AG04450 (cell line): ENCODE measurements around the gene SUN2. TPM values are rescaled to one million over a fixed set of nuclear protein-coding genes. Genes with fewer than 3 reads are reported as not detected.

Experiments
- CTCF ChIA-PET: fragments of 300-600, 350-600 bp; formaldehyde crosslinking; extraction: SDS; loops from one replicate; lab custom pipeline; 2022; ENCODE audit warnings: antibody characterized with exemption, inconsistent platforms; lab: Charles Lee
- POLR2A ChIA-PET: fragments of 350-600 bp; formaldehyde crosslinking; extraction: SDS; loops from one replicate; lab custom pipeline; 2021; ENCODE audit warnings: antibody characterized with exemption, inconsistent platforms; lab: Yijun Ruan, JAX
- DNase-seq: peaks from one replicate; pipeline ENCODE4 v3.0.0-alpha.2; 2011; ENCODE audit warnings: low read depth, low spot score
- H3K27ac ChIP-seq: one replicate; pipeline ENCODE4 v1.5.1; 2012; ENCODE audit warnings: low read depth, low read length, control low read depth
- H3K27me3 ChIP-seq: one replicate; pipeline ENCODE4 v1.6.0; 2012; ENCODE audit warnings: low read length; ENCODE audit not compliant: control insufficient read depth, insufficient read depth
- H3K4me3 ChIP-seq: 2 replicates; pipeline ENCODE4 v1.5.1; 2011; ENCODE audit warnings: mild to moderate bottlenecking, low read depth, low read length, control low read depth
- H3K9me3 ChIP-seq: 2 replicates; pipeline ENCODE4 v1.5.1; 2012; ENCODE audit warnings: low read length; ENCODE audit not compliant: control insufficient read depth, insufficient read depth
- polyA plus RNA-seq: library from polyadenylated mRNA; depleted of rRNA; stranded (reverse); fragments of >200 nt; gene quantifications from 2 replicates; pipeline ENCODE4 v1.2.3, GENCODE V29; 2011
- TF ChIP-seq, protein P1 (sequence below): IDR thresholded peaks from 2 replicates; pipeline ENCODE4 v1.5.1; 2011; ENCODE audit warnings: low read depth, low read length, control low read depth, inconsistent platforms

SUN2 gene
- polyA plus RNA-seq, 1 experiment: 24.5 TPM

DNA sequence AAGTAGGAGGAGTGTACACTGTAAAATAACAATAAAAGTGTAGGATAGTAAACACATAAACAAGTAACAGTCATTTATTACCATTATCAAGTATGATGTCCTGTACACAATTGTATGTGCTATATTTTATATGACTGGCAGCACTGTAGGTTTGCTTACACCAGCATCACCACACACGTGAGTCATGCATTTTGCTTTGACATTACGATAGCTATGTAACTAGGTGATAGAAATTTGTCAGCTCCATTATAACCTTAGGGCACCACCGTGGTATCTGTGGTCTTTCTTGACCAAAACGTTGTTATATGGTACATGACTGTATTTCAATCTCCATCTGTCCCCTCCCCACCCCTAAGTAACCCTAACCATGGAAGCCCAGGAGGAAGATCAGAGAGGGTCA, 37.0 kb upstream of the SUN2 start:
- H3K4me3 ChIP-seq: peak overlapping the region; percentile 89
- POLR2A ChIA-PET: no interaction called here
- H3K27ac ChIP-seq: no peak overlapping the region
- no peaks in the 10 kb centered on the region for H3K9me3 ChIP-seq
- CTCF ChIA-PET: no interaction called here
- DNase-seq: no peak
- TF ChIP-seq, protein P1, sequence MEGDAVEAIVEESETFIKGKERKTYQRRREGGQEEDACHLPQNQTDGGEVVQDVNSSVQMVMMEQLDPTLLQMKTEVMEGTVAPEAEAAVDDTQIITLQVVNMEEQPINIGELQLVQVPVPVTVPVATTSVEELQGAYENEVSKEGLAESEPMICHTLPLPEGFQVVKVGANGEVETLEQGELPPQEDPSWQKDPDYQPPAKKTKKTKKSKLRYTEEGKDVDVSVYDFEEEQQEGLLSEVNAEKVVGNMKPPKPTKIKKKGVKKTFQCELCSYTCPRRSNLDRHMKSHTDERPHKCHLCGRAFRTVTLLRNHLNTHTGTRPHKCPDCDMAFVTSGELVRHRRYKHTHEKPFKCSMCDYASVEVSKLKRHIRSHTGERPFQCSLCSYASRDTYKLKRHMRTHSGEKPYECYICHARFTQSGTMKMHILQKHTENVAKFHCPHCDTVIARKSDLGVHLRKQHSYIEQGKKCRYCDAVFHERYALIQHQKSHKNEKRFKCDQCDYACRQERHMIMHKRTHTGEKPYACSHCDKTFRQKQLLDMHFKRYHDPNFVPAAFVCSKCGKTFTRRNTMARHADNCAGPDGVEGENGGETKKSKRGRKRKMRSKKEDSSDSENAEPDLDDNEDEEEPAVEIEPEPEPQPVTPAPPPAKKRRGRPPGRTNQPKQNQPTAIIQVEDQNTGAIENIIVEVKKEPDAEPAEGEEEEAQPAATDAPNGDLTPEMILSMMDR: no peak
- H3K27me3 ChIP-seq: no peaks in the 10 kb centered on the region

DNA sequence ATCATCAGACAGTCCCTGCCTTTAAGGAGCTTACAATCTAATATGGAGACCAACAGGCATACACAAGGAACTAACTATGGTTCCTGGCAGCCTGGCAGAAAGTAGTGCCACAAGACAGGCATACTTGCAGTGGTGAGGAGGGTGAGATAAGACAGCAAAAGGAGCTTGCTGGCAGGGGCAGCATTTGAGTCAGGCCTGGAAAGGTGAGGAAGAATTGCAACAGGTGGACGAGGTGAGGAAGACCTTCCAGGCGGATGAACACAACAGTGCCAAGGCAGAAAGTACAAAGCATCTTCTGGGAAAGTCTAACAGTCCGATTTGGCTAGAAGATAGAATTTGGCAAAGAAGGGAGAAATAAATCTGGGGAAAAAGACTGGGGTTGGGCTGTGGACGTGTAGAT, 33.8 kb upstream of the SUN2 start:
- TF ChIP-seq, protein P1: no peak
- ChIA-PET POLR2A (no interaction called here), CTCF (interaction anchor here (2.9 kb wide), 1 partner anchor 21 kb away, joined by 12 read pairs; no protein-coding TSS in a partner anchor)
- Histone ChIP-seq H3K4me3 (no peak overlapping the region), H3K9me3 (no peaks in the 10 kb centered on the region), H3K27ac (no peak overlapping the region), H3K27me3 (no peaks in the 10 kb centered on the region)
- DNase-seq: no peak

DNA sequence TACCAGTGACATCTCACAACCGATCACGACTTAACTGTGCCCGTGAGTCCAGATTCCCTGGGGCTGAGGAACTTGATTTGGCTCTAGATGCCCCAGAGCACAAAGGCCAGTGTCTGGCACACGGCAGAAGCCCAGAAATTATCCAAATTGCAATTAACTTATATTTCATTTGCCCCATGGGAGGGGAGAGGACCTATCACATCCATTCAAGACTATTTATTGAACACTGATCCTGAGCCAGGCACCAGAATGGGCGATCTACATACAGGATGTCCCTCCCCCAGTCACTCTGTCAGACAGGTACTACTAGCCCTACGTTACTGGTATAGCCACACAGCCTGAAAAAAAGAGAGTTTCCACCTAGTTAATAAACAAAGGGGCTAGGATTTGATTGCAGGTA, 33.0 kb upstream of the SUN2 start:
- Histone ChIP-seq H3K9me3 (no peaks in the 10 kb centered on the region), H3K27me3 (no peaks in the 10 kb centered on the region), H3K27ac (no peak overlapping the region), H3K4me3 (no peak overlapping the region)
- POLR2A ChIA-PET: no interaction called here
- CTCF ChIA-PET: interaction anchor here (2.9 kb wide), 1 partner anchor 20 kb away, joined by 12 read pairs; no protein-coding TSS in a partner anchor
- TF ChIP-seq, protein P1: no peak
- no peak for DNase-seq

DNA sequence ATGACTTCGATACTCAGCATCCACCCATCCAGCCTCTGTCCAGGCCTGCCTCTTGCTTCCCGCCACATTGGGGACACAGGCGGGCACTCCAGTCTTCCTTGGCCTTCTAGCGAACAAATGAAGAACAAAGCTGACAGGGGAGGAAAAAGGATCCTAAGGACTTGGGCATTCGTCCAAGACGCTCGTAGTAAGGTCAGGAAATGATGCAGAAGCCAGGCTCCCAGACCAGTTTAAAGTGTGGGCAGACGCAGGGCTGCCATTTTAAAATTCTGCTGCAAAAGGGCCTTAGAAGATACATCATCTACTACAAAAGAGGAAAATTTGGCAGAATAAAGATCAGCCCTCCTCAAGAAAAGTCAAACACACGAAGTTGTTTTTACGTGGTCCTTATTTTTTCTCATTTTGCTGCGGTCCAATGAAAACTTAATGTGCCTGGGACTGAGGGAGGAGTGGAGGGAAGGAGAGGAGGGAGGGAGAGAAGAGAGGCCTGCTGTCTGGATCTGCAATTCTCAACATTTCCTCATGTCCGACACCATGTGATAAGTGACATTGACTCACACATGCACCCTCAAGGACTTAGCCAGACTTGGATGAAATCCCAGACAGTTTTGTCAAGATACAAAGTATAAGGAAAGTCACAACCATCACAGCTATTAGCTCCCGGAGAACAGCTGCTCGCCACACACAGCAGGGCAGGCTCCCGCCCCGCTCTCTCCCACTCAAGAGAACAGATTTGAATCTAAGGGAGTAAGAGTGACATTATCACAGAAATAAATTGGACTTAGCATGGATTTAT, 32.4 kb upstream of the SUN2 start:
- TF ChIP-seq, protein P1: no peak
- Histone ChIP-seq H3K27ac (peak overlapping the region; percentile 61), H3K9me3 (no peaks in the 10 kb centered on the region), H3K27me3 (no peaks in the 10 kb centered on the region), H3K4me3 (no peak overlapping the region)
- ChIA-PET POLR2A (no interaction called here), CTCF (interaction anchor here (2.9 kb wide), 1 partner anchor 19 kb away, joined by 12 read pairs; no protein-coding TSS in a partner anchor)
- peak; percentile 72 for DNase-seq

DNA sequence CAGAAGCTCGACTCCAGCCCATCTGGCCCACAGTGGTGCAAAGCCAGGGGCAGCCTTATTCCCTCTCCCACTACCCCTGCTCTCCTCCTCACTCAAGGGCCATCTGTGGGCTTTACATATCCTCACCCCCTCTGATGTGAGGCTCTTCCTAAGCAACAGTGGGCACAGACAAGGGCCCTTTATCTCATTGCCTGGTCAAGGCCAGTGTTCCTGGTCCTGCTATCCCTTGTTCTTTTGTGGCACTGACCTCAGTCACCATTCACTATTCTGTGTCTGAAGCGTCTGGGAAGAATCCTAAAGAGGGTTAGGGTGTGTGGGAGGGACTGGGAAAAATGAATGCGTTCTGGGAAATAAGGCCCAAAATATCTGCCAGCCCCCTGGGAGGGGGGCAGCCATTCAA, 30.8 kb upstream of the SUN2 start:
- Histone ChIP-seq H3K27me3 (no peaks in the 10 kb centered on the region), H3K4me3 (no peak overlapping the region), H3K9me3 (no peaks in the 10 kb centered on the region), H3K27ac (no peak overlapping the region)
- TF ChIP-seq, protein P1: no peak
- no peak for DNase-seq
- POLR2A ChIA-PET: no interaction called here
- CTCF ChIA-PET: interaction anchor here (1.7 kb wide), 1 partner anchor 18 kb away, joined by 15 read pairs; no protein-coding TSS in a partner anchor
